OCI-LY1 (cell line): ENCODE data around the gene CEP128.

Experiments
- H2AFZ ChIP-seq: fragments of 200-600 bp; sonication (generic), shearing (Covaris generic); 2 replicates; pipeline ENCODE4 v1.6.0; 2014; ENCODE audit warnings: antibody characterized with exemption, mild to moderate bottlenecking, low read length
- H3F3A ChIP-seq: fragments of 200-600 bp; sonication (generic), shearing (Covaris generic); 2 replicates; pipeline ENCODE4 v1.6.0; 2014; ENCODE audit warnings: mild to moderate bottlenecking, antibody characterized with exemption, low read length, moderate library complexity; ENCODE audit not compliant: insufficient read depth
- H3K27ac ChIP-seq: fragments of 200-600 bp; sonication (generic); 2 replicates; pipeline ENCODE4 v1.5.1; 2014; ENCODE audit warnings: low read length, mixed run types, mild to moderate bottlenecking, low read depth; ENCODE audit not compliant: poor library complexity, severe bottlenecking
- H3K27me3 ChIP-seq: fragments of 200-600 bp; sonication (generic); 2 replicates; pipeline ENCODE4 v1.6.0; 2014; ENCODE audit warnings: antibody characterized with exemption, mild to moderate bottlenecking, low read length, moderate library complexity; ENCODE audit not compliant: insufficient read depth
- H3K36me3 ChIP-seq: fragments of 200-600 bp; sonication (generic); 2 replicates; pipeline ENCODE4 v1.6.1; 2014; ENCODE audit warnings: mild to moderate bottlenecking, antibody characterized with exemption, low read length, moderate library complexity, mixed read lengths; ENCODE audit not compliant: insufficient read depth
- H3K4me1 ChIP-seq: fragments of 200-600 bp; sonication (generic); 2 replicates; pipeline ENCODE4 v1.5.1; 2014; ENCODE audit warnings: mild to moderate bottlenecking, low read length, moderate library complexity; ENCODE audit not compliant: insufficient read depth, severe bottlenecking
- H3K4me2 ChIP-seq: fragments of 200-600 bp; sonication (generic), shearing (Covaris generic); 2 replicates; pipeline ENCODE4 v1.6.1; 2014; ENCODE audit warnings: low read length
- H3K4me3 ChIP-seq: fragments of 200-600 bp; sonication (generic); 2 replicates; pipeline ENCODE4 v1.5.1; 2014; ENCODE audit warnings: low read length, low read depth, mild to moderate bottlenecking, mixed read lengths; ENCODE audit not compliant: poor library complexity, severe bottlenecking
- H3K79me2 ChIP-seq: fragments of 200-600 bp; shearing (Covaris generic); 2 replicates; pipeline ENCODE4 v1.6.1; 2016; ENCODE audit warnings: mixed run types, low read length, mixed read lengths; ENCODE audit not compliant: insufficient read depth
- H3K9ac ChIP-seq: fragments of 200-600 bp; sonication (generic), shearing (Covaris generic); 2 replicates; pipeline ENCODE4 v1.6.1; 2014; ENCODE audit warnings: mild to moderate bottlenecking, low read length, mixed read lengths
- H3K9me2 ChIP-seq: fragments of 200-600 bp; sonication (generic), shearing (Covaris generic); 2 replicates; pipeline ENCODE4 v1.6.1; 2014; ENCODE audit warnings: low read depth, mild to moderate bottlenecking, low read length, mixed read lengths
- H3K9me3 ChIP-seq: fragments of 200-600 bp; shearing (Covaris generic); 2 replicates; pipeline ENCODE4 v1.6.1; 2014; ENCODE audit warnings: low read length, mixed read lengths
- H4K20me1 ChIP-seq: fragments of 200-600 bp; sonication (generic), shearing (Covaris generic); 2 replicates; pipeline ENCODE4 v1.6.0; 2016; ENCODE audit warnings: mild to moderate bottlenecking, low read length; ENCODE audit not compliant: insufficient read depth
- EZH2 ChIP-seq: fragments of 200-600 bp; sonication (generic), shearing (Covaris generic); IDR thresholded peaks from 2 replicates; pipeline ENCODE4 v1.8.0; 2017; ENCODE audit warnings: borderline replicate concordance, mixed run types, mild to moderate bottlenecking, antibody characterized with exemption, low read length, moderate library complexity, mixed read lengths
- TF ChIP-seq, protein P1 (sequence below): fragments of 200-600 bp; sonication (generic), shearing (Covaris generic); IDR thresholded peaks from 2 replicates; pipeline ENCODE4 v1.5.1; 2017; ENCODE audit warnings: mild to moderate bottlenecking, antibody characterized with exemption, low read length, moderate library complexity, mixed read lengths

CEP128 gene

DNA sequence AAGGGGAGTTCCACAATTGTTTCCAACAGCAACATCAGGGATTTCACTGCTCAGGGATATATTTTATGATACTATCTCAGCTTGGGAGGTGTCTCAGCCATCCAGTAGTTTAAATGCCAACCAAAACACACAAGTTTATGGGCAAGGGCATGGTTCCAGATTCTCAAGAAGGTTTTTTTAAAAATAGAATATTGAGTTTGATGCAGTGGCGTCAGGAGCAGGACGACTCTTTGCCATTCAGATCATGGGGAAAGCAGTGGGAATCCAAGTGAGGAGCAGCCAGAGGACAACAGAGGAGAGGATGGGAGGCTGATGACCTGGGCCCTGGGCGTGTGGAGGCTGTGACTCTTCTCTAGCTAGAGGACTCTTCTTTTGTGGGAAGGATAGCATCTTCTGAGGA, 39.6 kb upstream of the CEP128 start:
- Histone ChIP-seq H3K27me3 (no peaks in the 10 kb centered on the region), H3K36me3 (no peaks in the 10 kb centered on the region), H3K4me2 (no peak overlapping the region), H3F3A (no peaks in the 10 kb centered on the region), H3K4me3 (no peak overlapping the region), H4K20me1 (no peaks in the 10 kb centered on the region), H3K4me1 (peaks cover 25% of the 10 kb centered on the region), H3K27ac (no peak overlapping the region), H3K9ac (no peak overlapping the region), H3K9me2 (no peaks in the 10 kb centered on the region), H3K79me2 (no peaks in the 10 kb centered on the region), H3K9me3 (no peaks in the 10 kb centered on the region), H2AFZ (no peak overlapping the region)
- TF ChIP-seq, protein P1, sequence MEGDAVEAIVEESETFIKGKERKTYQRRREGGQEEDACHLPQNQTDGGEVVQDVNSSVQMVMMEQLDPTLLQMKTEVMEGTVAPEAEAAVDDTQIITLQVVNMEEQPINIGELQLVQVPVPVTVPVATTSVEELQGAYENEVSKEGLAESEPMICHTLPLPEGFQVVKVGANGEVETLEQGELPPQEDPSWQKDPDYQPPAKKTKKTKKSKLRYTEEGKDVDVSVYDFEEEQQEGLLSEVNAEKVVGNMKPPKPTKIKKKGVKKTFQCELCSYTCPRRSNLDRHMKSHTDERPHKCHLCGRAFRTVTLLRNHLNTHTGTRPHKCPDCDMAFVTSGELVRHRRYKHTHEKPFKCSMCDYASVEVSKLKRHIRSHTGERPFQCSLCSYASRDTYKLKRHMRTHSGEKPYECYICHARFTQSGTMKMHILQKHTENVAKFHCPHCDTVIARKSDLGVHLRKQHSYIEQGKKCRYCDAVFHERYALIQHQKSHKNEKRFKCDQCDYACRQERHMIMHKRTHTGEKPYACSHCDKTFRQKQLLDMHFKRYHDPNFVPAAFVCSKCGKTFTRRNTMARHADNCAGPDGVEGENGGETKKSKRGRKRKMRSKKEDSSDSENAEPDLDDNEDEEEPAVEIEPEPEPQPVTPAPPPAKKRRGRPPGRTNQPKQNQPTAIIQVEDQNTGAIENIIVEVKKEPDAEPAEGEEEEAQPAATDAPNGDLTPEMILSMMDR: no peak
- no peak for TF ChIP-seq EZH2

GRCh38 chr14:80979951-80980350, 38.4 kb upstream of the CEP128 start:
- H3K27ac ChIP-seq: no peak overlapping the region

DNA sequence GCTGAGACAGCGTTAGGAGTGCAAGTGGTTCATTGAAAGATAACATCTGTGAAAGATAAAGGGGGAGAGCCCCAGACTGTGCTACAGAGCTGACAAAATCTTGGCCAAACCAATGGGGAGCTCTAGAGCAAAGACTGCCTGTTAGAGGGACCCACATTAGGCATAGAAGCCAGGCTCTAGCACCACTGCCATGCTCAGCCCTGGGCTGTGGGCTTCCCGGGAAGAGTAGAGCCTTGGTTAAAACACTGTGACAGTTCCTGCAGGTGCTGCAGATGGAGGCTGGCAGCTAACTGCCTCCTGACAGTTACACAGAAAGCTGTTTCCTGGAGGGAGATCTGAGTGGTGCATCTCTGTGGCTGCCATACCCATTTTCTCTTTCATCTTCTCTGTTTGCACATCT, 36.9 kb upstream of the CEP128 start:
- H3K9me3 ChIP-seq: no peaks in the 10 kb centered on the region
- no peaks in the 10 kb centered on the region for H3K36me3 ChIP-seq
- no peak overlapping the region for H3K4me2 ChIP-seq
- H3K4me3 ChIP-seq: no peak overlapping the region
- no peaks in the 10 kb centered on the region for H3F3A ChIP-seq
- H2AFZ ChIP-seq: no peak overlapping the region
- TF ChIP-seq EZH2: no peak
- TF ChIP-seq, protein P1: no peak
- H3K27me3 ChIP-seq: no peaks in the 10 kb centered on the region
- H3K9me2 ChIP-seq: no peaks in the 10 kb centered on the region
- no peak overlapping the region for H3K9ac ChIP-seq
- no peaks in the 10 kb centered on the region for H4K20me1 ChIP-seq
- H3K27ac ChIP-seq: no peak overlapping the region
- no peaks in the 10 kb centered on the region for H3K79me2 ChIP-seq
- H3K4me1 ChIP-seq: peaks cover 12% of the 10 kb centered on the region

More at GRCh38 chr14:80979951-80980350, 38.4 kb upstream of the CEP128 start:
- H2AFZ ChIP-seq: no peak overlapping the region
- no peaks in the 10 kb centered on the region for H4K20me1 ChIP-seq
- H3K9me3 ChIP-seq: no peaks in the 10 kb centered on the region
- H3K27me3 ChIP-seq: no peaks in the 10 kb centered on the region
- no peak overlapping the region for H3K9ac ChIP-seq
- no peaks in the 10 kb centered on the region for H3F3A ChIP-seq
- H3K4me1 ChIP-seq: peaks cover 17% of the 10 kb centered on the region
- no peaks in the 10 kb centered on the region for H3K36me3 ChIP-seq
- H3K9me2 ChIP-seq: no peaks in the 10 kb centered on the region
- no peaks in the 10 kb centered on the region for H3K79me2 ChIP-seq
- H3K4me3 ChIP-seq: no peak overlapping the region
- H3K4me2 ChIP-seq: no peak overlapping the region
- TF ChIP-seq EZH2: no peak
- TF ChIP-seq, protein P1: no peak
